Retinal pigment epithelial cell (primary cell): ENCODE measurements around the gene ZNF214.

Experiments used
- DNase-seq: peaks from one replicate; pipeline ENCODE4 v3.0.0-alpha.2; 2010; ENCODE audit warnings: low read depth
- H3K4me3 ChIP-seq: 2 replicates; pipeline ENCODE4 v1.5.1; 2011; ENCODE audit warnings: mild to moderate bottlenecking, low read length, control low read depth, moderate library complexity
- TF ChIP-seq, protein P1 (sequence below): conservative IDR thresholded peaks from 2 replicates; pipeline ENCODE4 v1.5.1; 2011; ENCODE audit warnings: low read depth, low read length, control low read depth, inconsistent platforms

Gene ZNF214

DNA sequence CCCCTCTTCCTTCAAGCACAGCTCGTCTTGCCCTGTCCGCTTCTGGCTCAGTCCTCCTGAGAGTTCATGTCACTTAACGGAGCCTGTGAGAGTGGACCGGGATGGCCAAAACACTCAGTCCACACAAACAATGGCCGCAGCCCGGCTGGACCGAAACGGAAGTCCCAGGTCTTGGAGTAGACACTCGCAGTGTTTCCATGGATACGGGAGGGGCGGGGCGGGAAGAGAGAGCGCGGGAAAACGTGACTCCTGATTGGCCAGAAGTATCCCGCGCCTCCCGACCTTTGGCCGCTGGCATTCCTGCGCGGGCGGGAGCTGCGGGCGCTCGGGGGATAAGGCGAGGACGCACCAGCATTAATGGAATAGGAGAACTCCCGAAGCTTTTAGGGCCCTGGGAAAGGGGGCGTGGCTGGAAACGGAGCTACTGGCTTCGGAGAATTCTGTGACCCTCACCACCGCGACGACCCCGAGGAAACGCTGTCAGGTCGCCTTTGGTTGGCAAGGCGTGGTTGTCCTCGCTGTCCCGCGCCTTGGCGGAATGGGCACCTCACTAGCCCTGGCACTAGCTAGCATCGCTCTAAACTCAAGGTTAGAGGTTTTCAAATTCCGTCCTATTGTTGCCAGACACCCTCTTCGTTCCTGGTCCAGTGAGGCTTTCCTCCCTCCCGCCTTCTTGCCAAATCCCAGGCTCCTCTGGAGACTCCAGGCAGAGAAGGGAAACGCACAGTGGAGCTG lies at the start of gene ZNF214, which contains the start of gene NLRP14:
TSS of gene ZNF214 (minus strand) at position 164 of the 735 bp plus-strand sequence. CDS start 17,511 bp downstream, outside the sequence.
TSS of gene NLRP14 (plus strand) at position 297 of the 735 bp plus-strand sequence. CDS start 18,108 bp downstream, outside the sequence.
- TF ChIP-seq, protein P1, sequence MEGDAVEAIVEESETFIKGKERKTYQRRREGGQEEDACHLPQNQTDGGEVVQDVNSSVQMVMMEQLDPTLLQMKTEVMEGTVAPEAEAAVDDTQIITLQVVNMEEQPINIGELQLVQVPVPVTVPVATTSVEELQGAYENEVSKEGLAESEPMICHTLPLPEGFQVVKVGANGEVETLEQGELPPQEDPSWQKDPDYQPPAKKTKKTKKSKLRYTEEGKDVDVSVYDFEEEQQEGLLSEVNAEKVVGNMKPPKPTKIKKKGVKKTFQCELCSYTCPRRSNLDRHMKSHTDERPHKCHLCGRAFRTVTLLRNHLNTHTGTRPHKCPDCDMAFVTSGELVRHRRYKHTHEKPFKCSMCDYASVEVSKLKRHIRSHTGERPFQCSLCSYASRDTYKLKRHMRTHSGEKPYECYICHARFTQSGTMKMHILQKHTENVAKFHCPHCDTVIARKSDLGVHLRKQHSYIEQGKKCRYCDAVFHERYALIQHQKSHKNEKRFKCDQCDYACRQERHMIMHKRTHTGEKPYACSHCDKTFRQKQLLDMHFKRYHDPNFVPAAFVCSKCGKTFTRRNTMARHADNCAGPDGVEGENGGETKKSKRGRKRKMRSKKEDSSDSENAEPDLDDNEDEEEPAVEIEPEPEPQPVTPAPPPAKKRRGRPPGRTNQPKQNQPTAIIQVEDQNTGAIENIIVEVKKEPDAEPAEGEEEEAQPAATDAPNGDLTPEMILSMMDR: no peak
- peak within 1 kb of the TSS; percentile 97 for H3K4me3 ChIP-seq
- DNase-seq: peak; percentile 61

GRCh38 chr11:7062534-7062933 lies 42.4 kb upstream of the ZNF214 start:
- DNase-seq: no peak
- TF ChIP-seq, protein P1: no peak
- no peak overlapping the region for H3K4me3 ChIP-seq

DNA sequence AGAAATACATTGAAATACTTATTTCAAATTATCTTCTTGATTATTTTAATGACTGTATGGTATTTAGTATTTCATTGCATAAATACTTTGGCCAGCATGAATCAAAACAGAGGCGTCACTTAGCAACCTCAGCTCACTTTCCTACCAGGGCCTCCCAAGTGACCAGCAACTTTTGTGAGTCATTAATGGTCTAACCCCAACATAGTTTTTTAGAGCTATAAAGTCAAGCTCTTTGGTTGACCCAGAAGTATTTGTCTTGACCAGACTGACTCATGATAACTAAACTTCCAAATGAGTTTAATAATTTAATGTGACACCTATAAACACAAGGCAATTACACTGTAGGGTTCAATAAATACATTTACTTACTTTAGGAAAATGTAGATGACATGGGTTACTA lies 40.7 kb upstream of the ZNF214 start:
- H3K4me3 ChIP-seq: no peak overlapping the region
- peak; percentile 59 for DNase-seq
- TF ChIP-seq, protein P1: no peak

- TF ChIP-seq, protein P1: no peak
- no peak for DNase-seq
- no peak overlapping the region for H3K4me3 ChIP-seq
These were observed 37.5 kb upstream of the ZNF214 start for GRCh38 chr11:7057641-7058040.

DNA sequence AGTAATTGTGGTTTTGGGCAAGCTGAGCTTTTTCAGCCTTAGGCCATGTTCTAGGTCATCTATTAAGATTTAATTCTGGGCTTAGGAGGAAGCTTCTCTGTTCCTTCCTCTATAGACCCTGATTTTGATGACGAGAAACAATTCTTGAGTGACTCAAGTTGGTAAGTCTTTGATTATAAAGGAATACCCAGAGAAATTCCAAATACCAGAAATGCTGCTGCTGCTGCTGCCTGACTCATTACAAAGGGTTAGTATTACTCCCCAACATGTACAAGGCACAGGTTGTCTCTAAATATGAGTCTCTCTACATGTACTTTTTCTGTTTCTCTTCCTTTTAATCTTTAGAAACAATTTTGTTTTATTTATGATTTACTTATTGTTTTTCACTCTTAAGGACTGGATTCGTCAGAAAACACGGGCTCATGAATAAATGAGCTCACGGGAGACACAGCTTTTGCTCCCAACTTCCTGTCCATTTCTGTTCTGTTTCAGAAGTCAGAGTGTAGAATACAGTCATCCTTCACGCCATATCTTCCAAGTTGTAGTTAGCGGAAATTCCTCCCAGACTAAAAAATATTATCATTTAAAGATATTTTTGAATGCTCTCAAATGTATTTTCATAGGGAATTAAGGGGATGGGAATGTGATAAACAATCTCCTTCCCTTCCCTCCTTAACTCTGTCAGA lies 36.8 kb upstream of the ZNF214 start:
- peak; percentile 52 for DNase-seq
- H3K4me3 ChIP-seq: no peak overlapping the region
- TF ChIP-seq, protein P1: no peak

DNA sequence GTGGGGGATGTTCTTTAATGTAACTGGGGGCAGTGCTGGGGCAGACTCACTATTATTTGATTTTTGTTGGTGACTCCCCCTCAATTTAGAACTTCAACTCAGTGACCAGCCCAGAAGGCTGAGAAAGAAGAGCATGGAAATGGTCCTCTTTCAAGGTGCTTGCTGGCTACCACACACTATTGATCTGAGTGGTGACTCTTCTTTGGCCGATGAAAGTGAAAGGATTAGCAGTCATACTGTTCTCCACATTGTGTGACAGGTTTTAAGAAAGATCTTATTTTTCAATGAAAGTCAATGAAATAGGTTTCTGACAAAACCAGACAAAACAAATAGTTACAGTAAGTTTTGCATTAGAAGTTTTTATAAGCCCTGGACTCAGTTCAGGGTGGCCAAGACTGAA lies 30.0 kb upstream of the ZNF214 start:
- TF ChIP-seq, protein P1: no peak
- no peak for DNase-seq
- no peak overlapping the region for H3K4me3 ChIP-seq
